GM12878 (cell line): ENCODE data around the gene KRTAP10-8.

Source experiments
- BRCA1 ChIP-seq: IDR thresholded peaks from 2 replicates; pipeline ENCODE4 v1.6.1; 2011; ENCODE audit warnings: low read depth, low read length, improper control_type of control experiment
- CTCF ChIP-seq, 3 experiments: IDR thresholded peaks in 2 of 3; conservative IDR thresholded peaks in 1 of 3; 2 replicates each; pipeline ENCODE4 v1.5.1; 2011; ENCODE audit warnings: low read depth in 3 of 3, low read length in 3 of 3, mild to moderate bottlenecking in 3 of 3, control low read depth in 2 of 3, moderate library complexity in 2 of 3, inconsistent platforms in 1 of 3, mixed read lengths in 1 of 3; ENCODE audit not compliant: control insufficient read depth in 2 of 3, insufficient read depth in 1 of 3; ENCODE audit errors: extremely low read depth in 1 of 3
- EP300 ChIP-seq, 2 experiments: fragments of 150-350 bp in 1 of 2; IDR thresholded peaks; 2 replicates each; pipeline ENCODE4 v1.6.1; 2011 to 2012; ENCODE audit warnings: low read depth in 2 of 2, low read length in 2 of 2, borderline replicate concordance in 1 of 2, improper control_type of control experiment in 1 of 2, inconsistent platforms in 1 of 2; ENCODE audit not compliant: control insufficient read depth in 1 of 2
- EZH2 ChIP-seq: IDR thresholded peaks from 2 replicates; pipeline ENCODE4 v1.6.1; 2012; ENCODE audit warnings: low read depth, mild to moderate bottlenecking, control low read depth, inconsistent platforms, low read length, borderline replicate concordance; ENCODE audit not compliant: control insufficient read depth
- GABPA ChIP-seq: IDR thresholded peaks from 2 replicates; pipeline ENCODE4 v1.6.1; 2014; ENCODE audit warnings: antibody characterized with exemption, low read depth, mild to moderate bottlenecking, inconsistent platforms
- NBN ChIP-seq: fragments of 450-650 bp; IDR thresholded peaks from 2 replicates; pipeline ENCODE4 v1.6.1; 2016
- POLR2A ChIP-seq: IDR thresholded peaks from 2 replicates; pipeline ENCODE4 v1.6.1; 2011; ENCODE audit warnings: low read depth, mild to moderate bottlenecking, low read length
- POLR2AphosphoS5 ChIP-seq: IDR thresholded peaks from 2 replicates; pipeline ENCODE4 v1.6.1; 2011; ENCODE audit warnings: mild to moderate bottlenecking, low read length, inconsistent platforms
- SKIL ChIP-seq: fragments of 450-650 bp; IDR thresholded peaks from 2 replicates; pipeline ENCODE4 v1.6.1; 2017; ENCODE audit warnings: mild to moderate bottlenecking, low read depth, inconsistent platforms; ENCODE audit not compliant: poor library complexity, severe bottlenecking
- SREBF2 ChIP-seq: IDR thresholded peaks from 2 replicates; pipeline ENCODE4 v1.6.1; 2012; ENCODE audit warnings: mild to moderate bottlenecking, low read length
- TARDBP ChIP-seq: IDR thresholded peaks from 2 replicates; pipeline ENCODE4 v1.6.1; 2016; ENCODE audit warnings: borderline replicate concordance
- YBX1 ChIP-seq: fragments of 450-650 bp; IDR thresholded peaks from 2 replicates; pipeline ENCODE4 v1.6.1; 2016; ENCODE audit warnings: antibody characterized with exemption
- ZNF274 ChIP-seq: IDR thresholded peaks from one replicate; pipeline ENCODE4 v1.8.0; 2011; ENCODE audit not compliant: insufficient read length, insufficient read depth
- TF ChIP-seq, protein P1 (sequence below): fragments of 450-650 bp; conservative IDR thresholded peaks from 2 replicates; pipeline ENCODE4 v1.6.1; 2017; ENCODE audit warnings: mild to moderate bottlenecking, moderate library complexity

DNA sequence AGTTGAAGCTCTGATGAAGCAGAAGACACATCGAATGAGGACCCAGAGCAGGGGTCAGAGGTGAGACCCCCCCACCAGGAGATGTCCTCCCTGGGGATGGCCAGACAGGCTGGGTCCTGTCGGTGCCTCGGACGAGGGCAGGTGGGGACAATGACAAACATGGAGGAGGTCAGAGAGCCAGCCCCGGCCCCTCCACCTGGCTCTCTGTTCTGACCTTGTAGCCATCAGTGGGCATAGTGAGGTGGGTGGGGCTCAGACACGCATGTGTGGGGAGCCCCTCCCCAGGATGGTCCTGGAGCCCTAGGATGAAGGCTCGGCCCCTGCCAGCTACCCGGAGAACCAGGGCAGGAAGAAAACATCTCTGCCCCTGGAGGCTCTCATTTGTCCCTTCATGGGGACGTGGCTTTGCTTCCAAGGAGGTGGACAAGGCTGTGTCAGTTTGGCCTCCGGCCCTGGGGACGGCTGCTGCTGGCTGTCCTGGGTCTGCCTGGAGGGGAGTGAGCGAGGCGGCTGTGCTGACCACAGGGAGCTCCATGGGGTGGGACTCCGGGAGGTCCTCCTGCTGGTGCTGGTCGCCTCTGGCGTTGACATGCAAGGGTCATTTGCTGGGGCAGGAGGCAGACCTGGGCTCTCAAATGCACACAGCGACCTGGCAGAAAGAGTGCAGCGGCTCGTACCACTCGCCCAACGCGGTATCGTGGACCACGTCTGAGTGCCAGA lies 22.1 kb upstream of the KRTAP10-8 start:
- TF ChIP-seq POLR2A (no peak), YBX1 (no peak), POLR2AphosphoS5 (no peak), CTCF (IDR thresholded peaks at IDR 0.05 in 2 of 3, conservative IDR thresholded peaks at IDR 0.05 in 1 of 3; ENCODE audit: control insufficient read depth in 2 of 3, extremely low read depth in 1 of 3, insufficient read depth in 1 of 3, low read depth in 3 of 3, low read length in 3 of 3) (no peak), EZH2 (no peak), GABPA (no peak), TARDBP (no peak), NBN (no peak), SREBF2 (no peak), ZNF274 (no peak), EP300 (IDR thresholded peaks at IDR 0.05; ENCODE audit: borderline replicate concordance in 1 of 2, control insufficient read depth in 1 of 2, low read depth in 2 of 2, low read length in 2 of 2) (no peak), BRCA1 (no peak), SKIL (no peak)
- TF ChIP-seq, protein P1, sequence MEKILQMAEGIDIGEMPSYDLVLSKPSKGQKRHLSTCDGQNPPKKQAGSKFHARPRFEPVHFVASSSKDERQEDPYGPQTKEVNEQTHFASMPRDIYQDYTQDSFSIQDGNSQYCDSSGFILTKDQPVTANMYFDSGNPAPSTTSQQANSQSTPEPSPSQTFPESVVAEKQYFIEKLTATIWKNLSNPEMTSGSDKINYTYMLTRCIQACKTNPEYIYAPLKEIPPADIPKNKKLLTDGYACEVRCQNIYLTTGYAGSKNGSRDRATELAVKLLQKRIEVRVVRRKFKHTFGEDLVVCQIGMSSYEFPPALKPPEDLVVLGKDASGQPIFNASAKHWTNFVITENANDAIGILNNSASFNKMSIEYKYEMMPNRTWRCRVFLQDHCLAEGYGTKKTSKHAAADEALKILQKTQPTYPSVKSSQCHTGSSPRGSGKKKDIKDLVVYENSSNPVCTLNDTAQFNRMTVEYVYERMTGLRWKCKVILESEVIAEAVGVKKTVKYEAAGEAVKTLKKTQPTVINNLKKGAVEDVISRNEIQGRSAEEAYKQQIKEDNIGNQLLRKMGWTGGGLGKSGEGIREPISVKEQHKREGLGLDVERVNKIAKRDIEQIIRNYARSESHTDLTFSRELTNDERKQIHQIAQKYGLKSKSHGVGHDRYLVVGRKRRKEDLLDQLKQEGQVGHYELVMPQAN: no peak
